Esophagus squamous epithelium (tissue), 4 donors: ENCODE data around the gene MRAP.

ENCODE experiments used
- CTCF ChIP-seq, 6 experiments: fragments of 450-650 bp in 4 of 6; fragments of 200-600 bp in 2 of 6; sonication (generic) in 2 of 6; IDR thresholded peaks; one replicate each; pipeline ENCODE4 v1.5.1; 2016 to 2019; ENCODE audit warnings: antibody characterized with exemption in 6 of 6, mild to moderate bottlenecking in 4 of 6, moderate library complexity in 4 of 6
- POLR2A ChIP-seq, 4 donors: fragments of 450-650 bp; IDR thresholded peaks; one replicate each; pipeline ENCODE4 v1.6.1; 2017; ENCODE audit warnings: antibody characterized with exemption in 4 of 4, mild to moderate bottlenecking in 4 of 4, moderate library complexity in 3 of 4

GRCh38 chr21:32314806-32315205 lies 16.2 kb downstream of the MRAP start:
- TF ChIP-seq CTCF (IDR thresholded peaks at IDR 0.05) = no peak
- no peak for TF ChIP-seq POLR2A (IDR thresholded peaks at IDR 0.05)
